IgD-negative memory B cell (primary cell): ENCODE measurements around the gene MACROD1. TPM values are rescaled to one million over a fixed set of nuclear protein-coding genes. Genes with fewer than 3 reads are reported as not detected.

ENCODE experiments used
- H3K27ac Mint-ChIP-seq, 3 donors: one replicate each; pipeline ENCODE4 v1.8.0; 2020 to 2022; ENCODE audit warnings: mild to moderate bottlenecking in 3 of 3, mixed read lengths in 3 of 3, moderate library complexity in 1 of 3
- H3K27me3 Mint-ChIP-seq: one replicate; pipeline ENCODE4 v1.8.0; 2021; ENCODE audit warnings: mixed read lengths
- H3K36me3 Mint-ChIP-seq: one replicate; pipeline ENCODE4 v1.8.0; 2020; ENCODE audit warnings: mild to moderate bottlenecking, mixed read lengths
- H3K4me1 Mint-ChIP-seq, 3 donors: one replicate each; pipeline ENCODE4 v1.8.0; 2020 to 2022; ENCODE audit warnings: mixed read lengths in 3 of 3, mild to moderate bottlenecking in 1 of 3
- H3K4me3 Mint-ChIP-seq, 4 donors: one replicate each; pipeline ENCODE4 v1.8.0; 2020 to 2022; ENCODE audit warnings: mild to moderate bottlenecking in 4 of 4, mixed read lengths in 4 of 4, moderate library complexity in 3 of 4
- H3K9me3 Mint-ChIP-seq, 3 donors: one replicate each; pipeline ENCODE4 v1.8.0; 2020 to 2021; ENCODE audit warnings: mixed read lengths in 3 of 3, mild to moderate bottlenecking in 1 of 3
- polyA plus RNA-seq: library from polyadenylated mRNA; unstranded; fragments of 300-500 nt; fragmentation: Illumina TruSeq; gene quantifications from one replicate; pipeline ENCODE4 v1.2.3, GENCODE V29; 2021

The MACROD1 gene
- polyA plus RNA-seq, 1 donor from 2014 or later, result 9.7 TPM

DNA sequence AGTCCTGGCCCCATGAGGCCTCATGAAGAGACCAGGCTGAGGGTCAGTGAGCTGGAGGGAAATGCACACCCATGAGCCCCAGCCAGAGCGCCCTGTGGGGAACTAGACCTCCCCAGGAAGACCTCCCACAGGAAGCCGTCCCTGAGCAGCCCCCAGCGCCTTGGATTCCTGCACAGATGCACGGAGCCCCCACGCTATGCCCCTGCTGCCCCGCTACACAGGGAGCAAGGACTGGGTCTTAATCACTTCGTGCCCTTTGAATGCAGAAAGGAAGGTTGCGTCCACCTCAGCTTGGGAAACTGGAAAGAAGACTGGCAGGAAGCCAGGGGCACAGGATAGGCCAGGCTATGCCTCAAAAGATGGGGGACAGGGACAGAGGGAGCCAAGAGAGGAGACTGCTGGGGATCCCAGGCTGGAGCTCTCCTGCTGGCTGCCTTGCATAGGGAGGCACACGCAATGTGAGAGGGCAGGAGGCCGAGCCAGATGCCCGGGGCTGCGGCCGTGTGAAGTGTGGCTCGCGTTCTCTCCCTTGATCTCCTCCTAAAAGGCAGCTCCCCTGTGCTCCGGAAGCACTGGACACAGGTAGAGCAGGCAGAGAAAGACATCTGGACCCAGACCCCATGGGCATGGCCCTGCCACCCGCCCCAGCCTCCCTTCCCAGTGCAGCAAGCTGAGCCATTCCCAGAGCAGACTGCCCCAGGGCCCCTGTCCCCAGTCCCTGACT lies 32.8 kb downstream of the MACROD1 start:
- Mint-ChIP-seq H3K4me3 (no peak overlapping the region), H3K27ac (no peak overlapping the region), H3K9me3 (no peaks in the 10 kb centered on the region), H3K36me3 (no peaks in the 10 kb centered on the region), H3K4me1 (no peaks in the 10 kb centered on the region), H3K27me3 (peaks cover 2% of the 10 kb centered on the region)

DNA sequence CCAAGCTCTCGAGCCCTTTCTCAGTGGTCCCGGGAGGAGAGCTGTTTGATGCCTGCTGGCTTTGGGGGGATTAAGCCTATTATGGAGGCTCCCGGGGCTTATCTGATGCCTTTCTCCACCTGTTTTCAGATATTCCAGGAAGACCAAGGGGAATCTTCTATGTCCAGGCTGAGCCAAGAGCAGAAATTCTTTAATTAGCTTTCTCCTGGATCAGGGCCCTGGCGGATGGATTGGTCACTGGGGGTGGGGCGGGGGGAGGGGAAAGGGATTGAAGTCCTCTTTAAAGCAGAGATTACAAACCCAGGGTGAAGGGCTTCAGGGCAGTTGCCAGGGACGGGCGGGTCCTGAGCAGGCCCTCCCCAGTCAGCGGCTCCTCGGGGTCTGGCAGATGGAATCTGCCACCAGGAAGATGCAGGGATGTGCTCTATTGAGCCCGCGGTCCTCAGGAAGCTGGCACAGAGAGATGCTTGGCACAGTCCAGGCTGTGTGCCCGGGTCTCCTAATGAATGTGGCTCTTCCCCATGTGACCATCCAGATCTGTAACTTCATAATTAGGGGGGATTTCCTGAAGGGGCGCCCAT lies 33.6 kb downstream of the MACROD1 start:
- Mint-ChIP-seq H3K4me3 (no peak overlapping the region), H3K36me3 (no peaks in the 10 kb centered on the region), H3K9me3 (no peaks in the 10 kb centered on the region), H3K4me1 (no peaks in the 10 kb centered on the region), H3K27me3 (peaks cover 2% of the 10 kb centered on the region), H3K27ac (no peak overlapping the region)

DNA sequence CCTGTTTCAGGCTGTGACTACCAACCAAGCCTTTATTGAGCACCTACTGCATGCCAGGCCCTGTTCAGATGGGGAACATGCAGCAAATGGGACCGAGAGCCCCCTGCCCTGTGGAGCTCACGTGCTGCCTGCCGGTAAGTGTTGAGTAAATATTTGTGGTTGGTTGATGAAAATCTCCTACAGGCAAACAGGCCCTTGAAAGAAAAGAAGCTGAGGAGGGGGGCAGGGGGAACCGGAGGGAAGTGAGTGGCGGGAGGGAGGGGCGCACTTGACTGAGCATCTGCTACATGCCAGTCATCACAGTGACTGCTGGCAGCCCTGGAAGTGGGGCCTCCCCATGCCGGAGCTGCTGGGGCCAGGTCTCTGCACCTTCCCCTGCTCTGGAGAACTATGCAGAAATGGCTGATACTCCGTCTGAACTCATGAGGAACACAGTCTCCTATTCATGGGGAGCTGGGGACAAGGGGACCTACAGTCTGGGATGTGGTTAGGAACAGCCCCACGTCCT lies 34.2 kb downstream of the MACROD1 start:
- no peaks in the 10 kb centered on the region for H3K36me3 Mint-ChIP-seq
- H3K27me3 Mint-ChIP-seq, result peaks cover 2% of the 10 kb centered on the region

DNA sequence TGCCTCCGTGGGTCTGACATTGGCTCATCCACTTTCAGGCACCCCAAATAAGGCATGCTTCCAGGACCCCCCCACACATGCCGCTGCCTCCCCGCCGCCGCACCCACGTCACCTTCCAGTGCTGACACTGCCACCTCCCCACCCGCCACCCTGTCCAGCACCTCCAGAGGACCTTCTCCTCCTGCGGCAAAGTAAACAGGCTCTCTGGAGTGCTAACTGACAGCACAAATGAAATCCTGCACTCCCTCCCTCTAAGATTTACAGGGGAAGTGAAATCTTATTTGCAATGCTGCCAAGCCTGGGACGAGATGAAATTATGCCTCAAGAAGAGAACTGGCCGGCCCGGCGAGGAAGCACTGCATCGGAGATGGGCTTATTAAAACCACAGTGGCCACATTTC lies 35.3 kb downstream of the MACROD1 start:
- Mint-ChIP-seq H3K27me3 (peaks cover 6% of the 10 kb centered on the region), H3K9me3 (no peaks in the 10 kb centered on the region), H3K36me3 (no peaks in the 10 kb centered on the region), H3K27ac (no peak overlapping the region), H3K4me1 (no peaks in the 10 kb centered on the region), H3K4me3 (no peak overlapping the region)

More for the DNA sequence above, 34.2 kb downstream of the MACROD1 start:
- Mint-ChIP-seq H3K9me3 (no peaks in the 10 kb centered on the region), H3K4me3 (no peak overlapping the region), H3K27ac (no peak overlapping the region), H3K4me1 (no peaks in the 10 kb centered on the region)

DNA sequence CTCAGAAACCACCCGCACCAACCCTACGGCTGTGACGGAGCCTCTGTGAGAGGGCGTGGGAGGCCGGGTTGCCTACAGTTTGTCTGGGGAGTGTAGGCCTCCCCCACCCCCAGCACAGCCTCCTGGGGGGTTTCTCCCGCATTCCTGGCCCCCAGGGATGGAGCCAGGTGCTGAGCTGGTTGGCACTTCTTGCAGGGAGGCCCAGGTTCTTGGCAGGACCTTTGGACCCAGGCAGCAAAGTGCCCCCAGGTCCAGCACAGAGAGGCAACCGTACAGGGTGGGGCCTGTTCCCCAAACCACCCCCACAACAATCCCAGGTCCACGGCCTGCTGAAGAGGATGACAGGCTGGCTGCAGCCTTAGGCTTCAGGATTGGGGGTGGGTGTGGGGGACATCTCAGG lies 36.5 kb downstream of the MACROD1 start:
- H3K9me3 Mint-ChIP-seq, result no peaks in the 10 kb centered on the region
- no peak overlapping the region for H3K27ac Mint-ChIP-seq
- H3K27me3 Mint-ChIP-seq, result peaks cover 6% of the 10 kb centered on the region
- H3K4me3 Mint-ChIP-seq, result no peak overlapping the region
- H3K36me3 Mint-ChIP-seq, result no peaks in the 10 kb centered on the region
- H3K4me1 Mint-ChIP-seq, result no peaks in the 10 kb centered on the region

DNA sequence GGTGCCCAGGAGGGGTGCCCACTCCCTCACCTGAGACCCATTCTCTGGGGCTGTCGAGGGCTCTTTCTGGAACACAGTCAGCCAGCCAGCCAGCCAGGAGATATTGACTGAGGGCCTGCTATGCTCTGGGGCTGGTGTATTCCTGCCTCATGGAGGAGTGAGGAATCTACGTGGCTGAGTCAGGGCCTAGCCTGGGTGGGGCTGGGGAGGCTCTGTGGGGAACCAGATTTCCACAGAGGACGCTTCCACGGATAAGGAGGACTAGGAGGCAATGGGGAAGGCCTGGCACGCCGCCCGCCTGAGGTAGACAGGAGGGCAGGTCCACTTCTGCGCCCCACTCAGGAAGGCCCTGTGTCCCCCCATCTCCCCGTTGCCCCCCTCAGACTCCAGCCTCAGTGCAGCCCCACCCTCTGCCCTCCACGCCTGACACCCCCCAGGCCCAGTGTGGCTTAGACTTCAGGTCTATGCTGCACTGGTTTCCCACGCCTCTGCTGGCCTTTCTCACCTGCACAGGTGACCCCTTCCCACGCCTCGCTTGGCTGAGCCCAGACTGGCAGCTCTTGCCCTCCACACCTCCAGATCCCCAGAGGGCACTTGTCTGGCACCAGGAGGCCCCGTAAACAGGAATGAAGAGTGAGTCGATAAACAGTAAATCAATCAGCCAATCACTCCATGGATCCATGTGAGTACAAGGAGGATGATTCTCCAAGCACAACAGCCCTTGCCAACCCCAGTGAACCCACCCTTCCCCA lies 37.5 kb downstream of the MACROD1 start:
- Mint-ChIP-seq H3K27ac (no peak overlapping the region), H3K4me1 (no peaks in the 10 kb centered on the region), H3K27me3 (peaks cover 6% of the 10 kb centered on the region), H3K36me3 (no peaks in the 10 kb centered on the region), H3K9me3 (no peaks in the 10 kb centered on the region), H3K4me3 (no peak overlapping the region)

DNA sequence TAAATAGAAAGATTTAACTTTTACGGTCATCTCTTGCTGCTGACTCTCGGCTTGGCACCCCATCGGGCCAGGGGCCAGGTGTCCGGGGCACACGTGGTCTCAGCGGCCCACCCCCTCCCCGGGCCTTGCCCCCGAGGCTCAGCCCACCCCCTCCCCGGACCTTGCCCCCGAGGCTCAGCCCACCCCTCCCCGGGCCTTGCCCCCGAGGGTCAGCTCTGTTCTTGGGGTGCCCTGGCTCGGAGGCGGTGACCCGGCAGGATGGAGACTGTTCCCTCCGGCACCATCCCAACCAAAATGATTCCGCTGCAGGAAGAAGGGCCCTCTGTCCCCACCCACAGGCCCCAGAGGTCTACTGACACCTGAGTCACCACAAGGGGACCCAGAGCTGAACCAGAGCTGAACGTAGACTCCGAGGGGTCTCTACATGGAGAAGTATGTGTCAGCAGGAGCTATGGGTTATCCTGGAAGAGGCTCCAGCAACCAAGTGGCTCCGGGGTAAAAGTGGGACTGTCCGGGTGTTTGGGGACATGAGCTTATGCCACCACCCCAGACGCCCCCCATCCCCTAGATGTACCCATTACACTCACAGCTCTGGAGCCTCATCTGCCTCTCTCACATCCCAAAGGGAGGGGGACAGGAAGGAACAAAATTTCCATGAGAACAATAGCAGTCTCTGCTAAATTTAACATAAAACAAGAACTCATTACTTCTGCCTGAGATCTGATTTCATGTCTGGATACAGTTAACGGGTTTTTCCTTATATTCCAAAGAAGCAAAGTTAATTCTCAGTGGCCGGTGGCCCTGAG lies 38.4 kb downstream of the MACROD1 start:
- Mint-ChIP-seq H3K9me3 (no peaks in the 10 kb centered on the region), H3K27ac (no peak overlapping the region), H3K36me3 (no peaks in the 10 kb centered on the region), H3K4me1 (no peaks in the 10 kb centered on the region), H3K4me3 (no peak overlapping the region), H3K27me3 (peaks cover 6% of the 10 kb centered on the region)

DNA sequence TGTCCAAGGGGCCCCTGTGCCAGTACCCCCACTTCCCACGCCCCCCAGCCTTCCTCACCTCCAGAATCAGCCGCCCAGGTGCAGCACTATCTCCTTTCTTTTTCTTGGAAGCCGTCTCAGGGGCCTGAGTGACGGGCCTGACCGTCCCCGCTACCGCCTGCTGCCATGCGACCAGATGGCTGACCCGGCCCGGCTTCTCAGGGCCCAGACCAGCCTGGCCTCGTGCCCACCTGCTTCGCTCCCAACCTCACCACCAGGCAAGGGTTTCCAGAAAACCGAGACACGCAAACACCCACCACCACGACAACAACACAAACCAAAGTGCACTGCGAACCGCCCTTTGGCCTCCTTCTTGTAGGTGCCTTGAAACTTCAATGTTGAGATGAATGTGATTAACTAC lies 39.1 kb downstream of the MACROD1 start:
- Mint-ChIP-seq H3K4me1 (no peaks in the 10 kb centered on the region), H3K9me3 (no peaks in the 10 kb centered on the region), H3K27me3 (peaks cover 6% of the 10 kb centered on the region), H3K36me3 (no peaks in the 10 kb centered on the region), H3K4me3 (no peak overlapping the region), H3K27ac (peak overlapping the region in 1 of 3 donors; percentile 3)

DNA sequence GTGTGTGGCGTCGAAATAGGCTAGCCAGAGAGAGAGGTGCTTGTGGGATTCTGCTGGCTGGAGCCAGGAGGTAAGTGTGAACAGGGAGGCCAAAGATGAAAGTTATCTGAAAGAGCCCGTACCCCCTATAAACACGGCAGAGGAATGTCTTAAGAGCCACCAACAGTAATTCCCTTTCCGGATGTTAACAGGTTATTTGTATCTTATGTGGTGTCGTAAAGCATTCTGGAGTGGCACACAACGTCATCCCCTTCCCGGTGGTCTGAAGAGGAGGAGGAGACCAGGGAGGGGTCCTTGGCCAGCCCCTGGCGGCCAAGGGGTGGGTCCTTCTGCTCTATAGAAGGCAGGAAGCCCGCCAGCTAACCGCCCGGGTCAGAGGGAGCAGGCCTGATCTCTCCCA lies 39.5 kb downstream of the MACROD1 start:
- H3K4me3 Mint-ChIP-seq, result no peak overlapping the region
- H3K27ac Mint-ChIP-seq, result no peak overlapping the region

DNA sequence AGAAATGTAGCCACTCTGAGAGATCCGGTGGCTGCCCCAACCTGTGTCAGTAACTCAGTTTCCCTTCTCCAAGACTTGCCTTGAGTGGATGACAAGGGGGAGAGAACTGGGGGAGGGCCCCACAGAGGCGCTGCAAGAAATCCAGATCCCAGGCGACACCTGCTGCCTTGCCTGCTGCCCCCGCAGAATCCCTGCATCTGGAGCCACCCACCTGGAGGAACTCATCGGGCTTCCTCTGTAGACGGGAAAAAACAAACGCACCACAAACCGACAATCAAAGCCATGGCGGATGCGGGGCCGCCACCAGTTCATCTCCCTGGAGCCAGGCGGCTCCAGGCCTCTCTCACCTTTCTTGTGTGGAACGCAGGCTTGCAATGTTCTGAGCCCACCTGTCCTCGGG lies 40.2 kb downstream of the MACROD1 start:
- H3K27me3 Mint-ChIP-seq, result peaks cover 6% of the 10 kb centered on the region
- no peak overlapping the region for H3K27ac Mint-ChIP-seq
- H3K4me1 Mint-ChIP-seq, result no peaks in the 10 kb centered on the region
- no peak overlapping the region for H3K4me3 Mint-ChIP-seq
- H3K36me3 Mint-ChIP-seq, result no peaks in the 10 kb centered on the region
- H3K9me3 Mint-ChIP-seq, result no peaks in the 10 kb centered on the region

More for the DNA sequence above, 39.5 kb downstream of the MACROD1 start:
- Mint-ChIP-seq H3K4me1 (no peaks in the 10 kb centered on the region), H3K36me3 (no peaks in the 10 kb centered on the region), H3K27me3 (peaks cover 6% of the 10 kb centered on the region), H3K9me3 (no peaks in the 10 kb centered on the region)

DNA sequence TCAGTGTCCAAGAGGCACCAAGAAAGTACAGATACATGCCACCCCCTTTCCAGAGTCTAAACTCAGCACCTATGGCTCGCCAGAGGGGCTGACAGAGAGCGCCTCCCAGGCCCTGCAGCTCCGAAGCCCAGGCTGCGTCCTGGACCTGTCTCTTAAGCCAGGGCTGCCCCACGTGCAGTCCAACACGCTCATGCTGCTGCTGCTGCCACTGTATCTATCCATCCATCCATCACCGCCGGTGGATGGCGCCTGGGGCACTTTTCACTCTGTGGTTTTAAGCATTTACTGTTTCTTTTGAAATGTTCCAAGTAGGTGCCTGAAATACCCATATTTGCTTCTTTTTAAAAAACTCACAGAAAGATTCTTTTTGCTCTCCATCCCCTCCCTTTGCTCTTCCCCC lies 41.8 kb downstream of the MACROD1 start:
- Mint-ChIP-seq H3K27ac (no peak overlapping the region), H3K4me3 (no peak overlapping the region), H3K9me3 (no peaks in the 10 kb centered on the region), H3K36me3 (no peaks in the 10 kb centered on the region), H3K27me3 (peaks cover 6% of the 10 kb centered on the region), H3K4me1 (no peaks in the 10 kb centered on the region)

DNA sequence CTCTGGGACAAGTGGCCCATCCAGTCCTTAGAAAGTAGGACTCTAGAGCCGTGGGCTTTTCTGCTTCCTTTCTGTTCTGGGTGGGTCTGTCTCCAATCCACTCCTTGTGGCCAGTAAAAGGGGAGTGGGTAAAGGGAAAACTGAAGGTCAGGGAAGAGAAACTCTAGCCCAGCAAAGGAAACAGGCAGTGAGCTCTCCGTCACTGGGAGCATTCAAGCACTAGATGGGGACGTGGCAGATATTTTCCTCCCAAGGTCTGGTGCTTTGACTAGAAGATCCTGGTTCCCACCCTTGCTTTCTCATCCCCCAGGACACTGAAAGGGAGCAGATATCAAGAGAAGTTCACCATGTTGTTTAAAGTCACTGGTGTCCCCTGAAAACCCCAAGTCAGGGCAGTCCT lies 42.2 kb downstream of the MACROD1 start:
- H3K36me3 Mint-ChIP-seq, result no peaks in the 10 kb centered on the region
- H3K9me3 Mint-ChIP-seq, result no peaks in the 10 kb centered on the region
- H3K27ac Mint-ChIP-seq, result no peak overlapping the region
- H3K4me3 Mint-ChIP-seq, result peak overlapping the region in 1 of 4 donors; percentile 17
- peaks cover 5% of the 10 kb centered on the region for H3K27me3 Mint-ChIP-seq
- no peaks in the 10 kb centered on the region for H3K4me1 Mint-ChIP-seq

DNA sequence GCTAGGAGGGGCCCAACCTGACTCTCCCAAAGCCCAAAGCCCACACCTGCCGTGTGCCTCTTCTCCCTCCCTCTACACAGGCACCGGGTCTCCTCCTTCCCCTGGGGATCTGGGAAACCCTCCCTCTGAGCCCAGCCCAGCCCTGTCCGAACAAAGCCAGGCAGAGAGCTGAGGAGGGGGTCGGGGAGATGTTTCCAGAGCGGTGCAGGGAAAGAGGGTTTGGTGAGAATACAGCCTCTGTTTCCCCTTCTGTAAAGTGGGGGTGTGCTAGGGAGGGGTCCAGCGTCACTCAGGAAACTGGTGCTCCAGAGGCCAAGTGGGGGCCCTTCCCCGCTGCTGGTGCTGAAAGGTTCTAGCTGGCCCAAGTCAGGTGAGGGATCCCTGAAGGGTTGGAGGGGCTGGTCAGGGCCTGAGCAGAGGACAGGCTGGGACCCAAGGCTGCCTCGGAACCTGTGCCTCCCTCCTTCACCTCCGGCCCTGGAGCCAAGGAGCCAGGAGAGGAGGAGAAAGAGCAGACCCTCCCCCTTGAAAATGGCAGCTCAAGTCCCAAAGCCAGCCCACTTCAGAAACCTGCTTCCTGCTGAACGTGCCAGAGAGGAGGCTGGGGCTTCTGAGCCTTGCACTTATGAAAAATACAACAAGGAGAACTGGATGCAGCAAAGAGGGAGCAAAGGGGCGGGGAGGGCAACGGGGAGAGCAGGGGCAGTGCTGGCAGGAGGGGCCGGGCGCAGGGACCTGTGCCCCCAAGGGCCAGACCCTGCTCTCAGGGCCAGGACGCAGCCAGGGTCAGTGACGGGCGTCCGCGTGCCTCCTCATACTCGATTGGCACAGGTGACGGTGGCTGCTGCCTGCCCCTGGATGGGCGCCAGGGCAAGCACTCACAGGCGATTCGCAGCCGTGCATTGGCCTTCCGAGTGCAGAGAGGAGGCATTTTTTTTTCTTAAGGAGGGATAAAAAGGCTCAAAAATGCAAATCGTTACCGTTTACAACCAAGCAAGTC lies 43.2 kb downstream of the MACROD1 start:
- H3K36me3 Mint-ChIP-seq, result peaks cover 1% of the 10 kb centered on the region
- no peak overlapping the region for H3K27ac Mint-ChIP-seq
- H3K4me1 Mint-ChIP-seq, result no peaks in the 10 kb centered on the region
- H3K27me3 Mint-ChIP-seq, result peaks cover 4% of the 10 kb centered on the region
- no peak overlapping the region for H3K4me3 Mint-ChIP-seq
- no peaks in the 10 kb centered on the region for H3K9me3 Mint-ChIP-seq
